ENCODE results near the gene RBMS2.
A peak's percentile ranks its signal among the peaks of the same experiment; 100 is the strongest.
"Not testable (repeated sequence)": the region's sequence is repeated elsewhere in the genome, so short reads cannot be mapped to it uniquely, and the experiment has no call there.

Gene RBMS2

GRCh38 chr12:56521590-56522371, at the start of gene RBMS2:
Gene RBMS2, plus strand, starts transcription at chr12:56521820. Its CDS starts 204 bp downstream, at chr12:56522024.
- DNase-seq (ENCODE audit: low spot score), result peak; percentile 79
- FAIRE-seq, result peak; percentile 65

- no peak for FAIRE-seq
Observed at GRCh38 chr12:56474389-56474788, 47.2 kb upstream of the RBMS2 start.

GRCh38 chr12:56476143-56476542, 45.5 kb upstream of the RBMS2 start:
- DNase-seq (ENCODE audit: low spot score) (no peak), FAIRE-seq (no peak)

More at GRCh38 chr12:56474389-56474788, 47.2 kb upstream of the RBMS2 start:
- DNase-seq (ENCODE audit: low spot score), result no peak

GRCh38 chr12:56476972-56477432, 44.6 kb upstream of the RBMS2 start:
- FAIRE-seq, result no peak

GRCh38 chr12:56477521-56478225, 43.9 kb upstream of the RBMS2 start:
- DNase-seq (ENCODE audit: low spot score), result no peak
- no peak for FAIRE-seq

More at GRCh38 chr12:56476972-56477432, 44.6 kb upstream of the RBMS2 start:
- no peak for DNase-seq (ENCODE audit: low spot score)

- DNase-seq (ENCODE audit: low spot score) (no peak), FAIRE-seq (no peak)
Observed at GRCh38 chr12:56479625-56480024, 42.0 kb upstream of the RBMS2 start.

GRCh38 chr12:56484566-56484965, 37.1 kb upstream of the RBMS2 start:
- no peak for FAIRE-seq
- DNase-seq (ENCODE audit: low spot score), result no peak

GRCh38 chr12:56486694-56487093, 34.9 kb upstream of the RBMS2 start:
- no peak for FAIRE-seq

GRCh38 chr12:56487448-56488040, 34.1 kb upstream of the RBMS2 start:
- DNase-seq (ENCODE audit: low spot score), result no peak

More at GRCh38 chr12:56486694-56487093, 34.9 kb upstream of the RBMS2 start:
- no peak for DNase-seq (ENCODE audit: low spot score)

GRCh38 chr12:56488041-56488955, 33.3 kb upstream of the RBMS2 start, which contains the start of gene GLS2:
Gene GLS2, minus strand, starts transcription at chr12:56488161. Its CDS starts 43 bp downstream, at chr12:56488118.
- FAIRE-seq (no peak), DNase-seq (ENCODE audit: low spot score) (no peak)

More at GRCh38 chr12:56487448-56488040, 34.1 kb upstream of the RBMS2 start:
- FAIRE-seq, result no peak

GRCh38 chr12:56490360-56490759, 31.3 kb upstream of the RBMS2 start:
- DNase-seq (ENCODE audit: low spot score), result no peak
- no peak for FAIRE-seq

- not testable (repeated sequence) for FAIRE-seq; DNase-seq (ENCODE audit: low spot score)
Observed at GRCh38 chr12:56493409-56494105, 28.1 kb upstream of the RBMS2 start.

- DNase-seq (ENCODE audit: low spot score); FAIRE-seq: not testable (repeated sequence)
Observed at GRCh38 chr12:56494106-56494415, 27.6 kb upstream of the RBMS2 start.

GRCh38 chr12:56494481-56494880, 27.1 kb upstream of the RBMS2 start:
- FAIRE-seq; DNase-seq (ENCODE audit: low spot score): not testable (repeated sequence)

GRCh38 chr12:56496704-56497103, 24.9 kb upstream of the RBMS2 start:
- not testable (repeated sequence) for FAIRE-seq; DNase-seq (ENCODE audit: low spot score)

GRCh38 chr12:56498126-56498902, 23.3 kb upstream of the RBMS2 start:
- FAIRE-seq; DNase-seq (ENCODE audit: low spot score): not testable (repeated sequence)

- DNase-seq (ENCODE audit: low spot score); FAIRE-seq: not testable (repeated sequence)
Observed at GRCh38 chr12:56499452-56499851, 22.2 kb upstream of the RBMS2 start.

GRCh38 chr12:56499879-56500278, 21.7 kb upstream of the RBMS2 start:
- not testable (repeated sequence) for DNase-seq (ENCODE audit: low spot score); FAIRE-seq

GRCh38 chr12:56510786-56511185, 10.8 kb upstream of the RBMS2 start:
- DNase-seq (ENCODE audit: low spot score) (no peak), FAIRE-seq (no peak)

All from RCC 7860 (cell line).